T-helper 22 cell (primary cell): ENCODE measurements around the gene KIF9.
"Not testable (repeated sequence)": the region's sequence is repeated elsewhere in the genome, so short reads cannot be mapped to it uniquely, and the experiment has no call there.

Source experiments
- DNase-seq: peaks from one replicate; pipeline ENCODE4 v3.0.0-alpha.2; 2020; ENCODE audit warnings: low read depth

The KIF9 gene

DNA sequence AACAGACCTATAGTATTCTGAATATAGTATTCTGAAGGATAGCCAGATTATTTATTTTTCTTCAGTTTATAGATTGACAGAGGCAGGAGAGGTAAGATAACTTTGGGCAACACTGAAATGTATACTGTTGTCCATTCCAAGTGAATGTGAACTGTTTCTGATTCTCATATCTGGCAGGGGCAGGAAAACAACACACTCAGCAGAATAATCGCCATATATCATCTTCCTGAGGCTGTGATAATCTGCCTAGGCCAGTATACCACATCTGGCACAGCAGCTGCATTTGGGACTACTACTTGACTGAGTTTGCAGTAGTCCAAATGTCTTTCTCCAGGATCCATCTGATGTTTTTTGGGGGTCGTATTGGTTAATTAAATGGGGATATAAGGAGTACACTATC, 96.3 kb downstream of the KIF9 start:
- no peak for DNase-seq

- not testable (repeated sequence) for DNase-seq
These were observed 100.9 kb downstream of the KIF9 start for GRCh38 chr3:47181685-47182084.

GRCh38 chr3:47180011-47180410, 102.6 kb downstream of the KIF9 start:
- DNase-seq: not testable (repeated sequence)
